ENCODE results near the gene NRXN3.

NRXN3 gene

DNA sequence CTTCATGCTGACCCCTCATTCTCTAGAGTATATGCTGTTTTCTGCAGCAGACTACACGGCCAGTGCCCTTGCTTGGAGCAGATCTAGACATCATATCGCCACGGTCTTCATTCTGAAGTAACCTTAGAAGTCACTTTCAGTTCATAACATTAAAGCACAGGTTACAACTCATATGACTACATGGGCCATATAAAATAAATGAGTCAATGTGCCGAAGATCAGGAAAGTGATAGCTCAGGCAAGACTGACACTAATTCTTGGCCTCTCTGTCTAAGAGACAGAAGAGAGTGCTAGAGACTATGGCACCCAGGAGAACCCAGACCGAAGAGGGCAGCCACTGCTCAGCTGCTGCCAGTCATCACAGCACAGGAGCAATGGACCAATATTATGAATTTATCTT lies 1431.4 kb downstream of the NRXN3 start:
- no peak for DNase-seq

DNA sequence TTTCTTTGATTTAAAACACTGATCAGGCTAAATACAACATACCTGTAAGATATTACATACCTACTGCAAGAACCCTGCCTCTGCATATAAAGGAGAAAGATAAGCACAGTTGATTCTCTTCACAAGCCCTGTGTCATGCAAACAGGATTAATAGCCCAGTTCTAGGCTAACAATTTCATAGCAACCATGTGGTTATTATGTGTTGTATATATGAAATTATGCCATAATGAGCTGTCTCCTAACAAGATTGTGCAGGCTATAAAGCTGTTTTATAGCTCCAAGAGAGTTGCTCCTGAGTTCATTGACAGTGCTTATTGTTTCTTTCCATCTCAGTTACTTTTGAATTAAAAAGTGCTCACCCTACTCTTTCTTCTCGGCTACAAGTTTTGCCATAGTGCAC lies 1431.9 kb downstream of the NRXN3 start:
- no peak for DNase-seq

DNA sequence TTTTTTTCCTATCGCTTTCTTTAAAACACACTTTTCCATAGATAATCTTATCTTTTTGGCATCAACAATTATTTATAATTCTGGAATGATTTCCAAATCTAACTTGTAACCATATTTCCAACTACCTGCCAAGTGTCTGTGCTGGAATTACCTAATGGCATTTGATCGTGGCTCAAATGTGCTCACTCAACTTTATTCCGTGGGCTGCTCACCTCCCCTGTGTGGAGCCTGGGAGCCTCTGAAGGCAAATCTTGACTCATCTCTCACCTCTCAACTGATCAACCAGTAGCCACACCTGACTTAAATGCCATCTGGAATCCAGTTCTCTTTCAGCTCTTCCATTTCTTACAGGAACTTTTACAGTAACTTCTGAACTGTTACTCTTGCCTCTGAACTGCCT lies 1432.6 kb downstream of the NRXN3 start:
- DNase-seq: no peak

DNA sequence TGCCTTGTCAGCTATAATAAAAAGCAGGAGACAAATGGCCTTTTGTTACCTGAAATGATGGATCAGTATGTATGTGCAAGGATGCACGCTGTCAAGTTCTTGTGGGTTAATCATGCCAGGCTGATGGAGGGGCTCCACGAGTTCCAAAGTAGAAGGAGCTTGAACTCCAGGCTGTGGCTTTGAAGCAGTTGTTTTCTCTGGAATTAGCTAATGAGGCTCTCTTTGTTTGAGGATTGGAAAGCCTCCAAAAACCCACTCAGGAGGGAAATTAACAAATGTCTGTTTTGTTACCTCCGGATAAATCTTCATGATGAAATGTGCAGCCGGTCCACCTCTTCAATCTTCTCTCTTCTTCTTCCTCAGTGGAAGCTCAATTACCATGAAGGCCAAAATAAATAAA lies 1435.7 kb downstream of the NRXN3 start:
- no peak for DNase-seq

DNA sequence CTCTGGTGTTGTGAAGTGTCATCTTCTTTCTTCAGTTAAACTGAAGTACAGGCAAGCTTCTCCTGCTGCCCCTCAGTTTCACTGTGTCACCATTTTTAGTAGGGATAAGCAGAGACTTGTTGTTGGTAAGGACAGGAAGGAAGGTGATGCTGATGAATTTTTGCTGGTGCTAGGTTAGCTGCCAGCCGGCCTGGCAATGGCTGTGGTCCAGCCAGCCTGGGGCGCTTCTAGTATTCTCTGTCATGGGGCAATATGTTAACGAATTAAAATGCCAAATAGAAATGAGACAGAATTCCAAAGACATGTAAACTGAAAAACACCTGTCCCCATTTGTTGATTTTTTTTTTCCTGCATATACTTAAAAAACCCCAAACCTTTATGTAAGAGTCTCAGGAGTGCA lies 1438.3 kb downstream of the NRXN3 start:
- DNase-seq: no peak

DNA sequence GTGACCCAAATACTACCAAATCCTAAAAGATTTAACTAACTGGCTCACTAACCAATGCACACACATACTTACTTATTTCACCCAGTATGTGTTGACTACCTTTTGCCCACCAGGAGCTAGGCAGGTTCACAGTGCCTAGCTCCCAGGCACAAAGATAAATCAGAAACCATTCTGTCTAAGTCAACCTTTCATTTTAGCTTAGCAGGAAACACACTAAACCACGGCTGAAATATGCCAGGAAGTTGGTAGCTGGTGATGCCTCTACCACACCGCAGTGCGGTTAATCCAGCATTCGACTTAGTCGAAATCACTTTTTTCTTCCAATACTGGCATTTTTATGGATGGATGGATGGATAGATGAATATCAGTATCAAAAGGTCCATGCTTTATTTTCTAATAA lies 1443.5 kb downstream of the NRXN3 start:
- DNase-seq: no peak

DNA sequence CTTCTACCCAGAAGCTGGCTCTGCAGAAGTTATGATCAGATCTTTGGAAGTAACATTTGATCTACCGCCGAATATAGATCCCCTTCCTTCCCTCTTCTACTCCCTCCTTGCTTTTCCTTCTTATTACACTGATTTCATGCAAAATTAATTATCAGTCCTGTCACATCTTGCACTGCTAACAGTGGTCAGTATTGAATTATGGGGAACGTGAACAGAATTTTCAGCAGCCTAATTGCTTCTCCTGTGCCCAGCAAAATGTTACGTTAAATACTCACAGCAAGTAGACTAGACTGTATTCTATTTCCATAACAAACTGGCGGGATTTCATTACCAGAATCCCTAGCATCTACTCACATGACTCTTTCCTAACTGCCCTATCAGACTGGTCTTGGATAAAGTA lies 1444.3 kb downstream of the NRXN3 start:
- DNase-seq: no peak

DNA sequence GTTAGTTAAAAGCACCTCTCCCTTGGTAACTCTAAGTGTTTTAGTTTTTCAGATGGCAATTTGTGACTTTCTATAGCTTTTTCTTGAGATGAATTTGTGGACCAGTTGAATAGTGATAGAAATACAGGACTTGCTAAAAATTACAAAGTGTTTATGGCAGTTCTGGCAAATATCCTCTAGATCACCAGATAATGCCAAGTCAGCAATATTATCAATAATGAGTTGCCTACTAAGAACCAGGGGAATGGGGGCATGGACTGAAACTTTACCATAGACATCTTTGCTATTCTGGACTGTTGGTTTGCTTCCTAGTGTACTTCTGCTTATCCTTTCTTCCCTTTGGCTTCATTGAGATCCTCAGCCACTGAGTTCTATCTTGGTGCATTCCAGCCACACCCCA lies 1456.9 kb downstream of the NRXN3 start:
- DNase-seq: no peak

DNA sequence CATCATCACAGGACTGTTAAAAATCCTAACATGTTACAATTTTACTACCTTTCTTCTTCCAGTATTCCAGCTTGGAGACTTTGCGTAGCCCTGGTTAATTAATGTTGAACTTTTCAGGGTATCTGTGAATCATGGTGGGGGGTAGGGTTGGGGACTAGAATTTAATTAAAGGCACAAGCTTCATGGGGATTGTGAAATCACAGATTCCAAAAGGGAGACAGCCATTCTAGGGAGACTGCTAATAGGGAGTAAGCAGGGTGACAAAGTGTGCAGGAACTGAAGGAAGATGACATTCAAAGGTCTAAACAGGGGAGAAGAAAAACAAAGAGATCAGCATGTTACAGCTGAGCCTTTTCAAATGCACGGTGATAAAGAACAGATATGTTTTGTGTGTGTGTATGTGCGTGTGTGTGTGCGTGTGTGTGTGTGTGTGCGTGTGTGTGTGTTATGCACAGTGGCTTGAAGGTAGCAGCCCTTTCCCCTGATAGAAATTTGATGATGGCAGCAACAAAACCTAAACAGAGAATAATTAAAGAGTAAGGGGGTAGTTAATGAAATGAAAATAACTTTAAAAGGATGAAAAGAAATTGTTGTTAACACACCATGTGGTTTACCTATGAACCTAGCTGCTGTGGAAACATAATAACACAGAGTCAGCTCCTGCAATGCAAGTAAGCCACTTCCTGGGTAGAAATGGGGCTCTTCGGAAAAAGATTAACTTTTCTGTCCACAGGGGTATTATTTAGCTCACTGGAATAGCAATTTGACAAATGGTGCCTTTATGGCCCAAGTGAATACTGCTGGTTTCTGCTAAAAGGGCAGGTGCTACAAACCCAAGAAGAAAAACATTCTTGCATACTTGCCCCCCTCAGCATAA lies 1459.5 kb downstream of the NRXN3 start:
- DNase-seq: no peak

DNA sequence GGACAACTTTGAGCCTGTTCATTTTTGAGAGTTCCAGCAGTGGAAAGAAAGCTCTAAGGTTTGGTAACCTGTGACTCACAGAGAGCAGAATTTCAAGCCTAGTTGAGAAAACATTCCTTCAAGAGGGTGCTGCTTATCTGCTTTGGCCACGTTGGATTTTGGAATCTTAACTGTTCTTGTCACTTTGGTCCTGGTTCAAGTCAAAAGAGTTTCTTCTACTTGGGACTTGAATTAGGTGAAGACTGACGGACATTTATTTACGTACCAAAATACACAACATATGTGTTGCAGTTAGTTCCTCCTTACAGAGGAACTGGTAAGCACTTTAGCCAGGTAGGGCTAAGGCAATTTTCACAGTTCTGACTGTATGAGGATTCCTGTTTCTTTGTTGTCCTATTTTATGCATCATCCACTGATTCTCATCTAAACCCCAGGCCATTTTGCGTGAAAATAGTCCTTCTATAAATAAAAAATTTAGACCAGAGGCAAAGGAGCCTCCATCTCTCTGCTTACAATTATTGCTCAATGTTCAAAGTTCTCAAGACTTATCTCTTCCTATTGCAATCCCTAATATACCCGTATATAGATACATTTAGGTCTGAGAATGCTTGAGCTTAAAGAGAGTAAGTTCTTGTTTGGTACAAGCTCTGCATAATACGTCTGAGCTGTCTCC lies 1460.3 kb downstream of the NRXN3 start:
- no peak for DNase-seq

DNA sequence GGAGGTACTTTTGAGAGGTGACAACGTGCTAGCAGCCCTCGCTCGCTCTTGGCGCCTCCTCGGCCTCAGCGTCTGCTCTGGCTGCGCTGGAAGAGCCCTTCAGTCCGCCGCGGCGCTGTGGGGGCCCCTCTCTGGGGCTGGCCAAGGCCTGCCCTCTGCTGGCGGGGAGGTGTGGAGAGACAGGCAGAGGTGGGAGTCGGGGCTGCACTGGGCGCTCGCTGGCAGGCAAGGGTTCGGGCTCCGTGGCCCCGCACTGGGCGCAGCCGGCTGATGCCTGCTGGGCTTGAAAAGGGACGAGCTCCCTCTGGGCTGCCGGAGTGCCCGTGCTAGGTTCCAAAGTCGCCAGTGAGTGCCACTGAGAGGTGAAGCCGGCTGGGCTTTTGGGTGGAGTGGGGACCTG lies 1461.1 kb downstream of the NRXN3 start:
- no peak for DNase-seq

DNA sequence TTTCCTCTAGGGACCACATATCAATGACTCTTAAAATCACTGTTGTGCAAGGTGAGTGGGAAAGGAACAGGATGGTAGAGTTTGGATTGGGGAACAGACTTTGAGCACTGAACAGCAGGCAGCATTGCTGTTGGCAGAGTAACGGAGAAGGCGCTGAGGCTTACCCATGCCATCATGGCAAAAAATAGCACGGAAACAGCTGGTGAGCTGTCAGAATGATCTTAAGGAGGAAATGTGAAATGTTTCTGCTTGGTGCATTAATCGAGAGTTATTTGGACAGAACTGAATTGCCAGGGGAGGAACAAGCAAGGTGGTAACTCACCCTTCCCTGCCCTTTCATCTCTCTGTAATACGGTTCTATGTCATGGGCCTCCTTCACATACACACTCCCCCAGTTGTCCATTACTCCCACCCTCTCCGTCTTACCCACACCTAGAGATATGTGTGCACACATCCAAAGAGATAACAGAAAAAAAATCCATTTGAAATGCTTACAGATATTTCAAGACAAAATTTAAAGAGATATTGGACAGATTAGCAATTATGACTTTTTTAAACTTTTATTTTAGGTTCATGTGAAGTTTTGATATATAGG lies 1468.6 kb downstream of the NRXN3 start:
- DNase-seq: no peak

DNA sequence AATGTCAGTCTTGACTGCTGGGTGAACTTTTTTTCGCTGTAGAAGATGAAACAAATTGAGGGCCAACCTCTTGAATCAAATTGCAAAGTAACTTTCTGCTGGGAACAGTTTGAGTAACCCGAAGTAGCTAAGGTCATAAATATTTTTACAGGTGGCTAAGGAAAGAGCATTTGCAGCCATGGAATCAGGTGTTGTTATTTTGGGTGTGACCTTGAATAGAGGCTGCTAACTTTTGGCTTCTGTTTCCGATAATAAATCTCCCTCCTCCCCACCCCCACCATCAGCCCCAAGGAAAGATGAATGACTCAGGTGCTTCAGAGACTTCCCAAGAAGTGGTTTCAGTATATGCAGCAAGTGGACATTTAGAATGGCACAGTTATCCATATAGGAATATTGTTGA lies 1469.4 kb downstream of the NRXN3 start:
- no peak for DNase-seq

DNA sequence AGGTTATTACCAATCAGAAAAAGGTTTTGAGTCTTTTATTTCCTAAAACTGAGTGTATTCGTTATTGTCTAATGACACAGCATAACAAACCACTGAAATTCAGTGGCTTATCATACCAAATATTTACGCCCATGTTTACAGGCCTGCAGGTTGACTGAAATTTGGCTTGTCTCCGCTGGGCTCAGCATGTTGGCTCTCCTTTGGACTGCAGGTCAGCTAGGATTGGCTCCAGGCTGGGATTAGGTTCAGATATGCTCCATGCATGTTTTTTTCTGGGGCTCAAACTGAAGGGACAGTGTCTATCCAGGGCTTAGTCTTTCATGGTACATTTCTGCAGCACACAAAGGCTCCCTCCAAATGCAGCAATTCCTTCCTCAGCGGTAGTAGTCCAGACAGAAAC lies 1471.2 kb downstream of the NRXN3 start:
- no peak for DNase-seq

DNA sequence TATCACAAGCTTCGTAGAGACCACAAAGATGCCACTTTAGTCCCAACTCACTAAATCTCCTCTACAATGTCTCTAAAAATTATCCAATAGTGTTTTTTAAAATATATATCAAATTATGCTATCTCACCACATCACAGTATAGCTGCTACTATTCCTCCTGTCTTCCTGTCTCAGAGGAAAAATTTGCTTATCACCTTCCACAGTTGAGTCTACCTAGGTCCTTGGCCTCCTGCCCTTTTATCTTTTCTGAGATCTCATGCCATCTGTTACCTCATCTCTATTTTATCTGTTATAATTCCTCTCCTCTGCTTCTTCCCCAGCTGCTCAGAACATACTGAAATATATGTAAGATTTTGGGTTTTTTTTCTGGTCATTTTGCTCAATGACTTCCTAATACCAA lies 1473.0 kb downstream of the NRXN3 start:
- DNase-seq: no peak

DNA sequence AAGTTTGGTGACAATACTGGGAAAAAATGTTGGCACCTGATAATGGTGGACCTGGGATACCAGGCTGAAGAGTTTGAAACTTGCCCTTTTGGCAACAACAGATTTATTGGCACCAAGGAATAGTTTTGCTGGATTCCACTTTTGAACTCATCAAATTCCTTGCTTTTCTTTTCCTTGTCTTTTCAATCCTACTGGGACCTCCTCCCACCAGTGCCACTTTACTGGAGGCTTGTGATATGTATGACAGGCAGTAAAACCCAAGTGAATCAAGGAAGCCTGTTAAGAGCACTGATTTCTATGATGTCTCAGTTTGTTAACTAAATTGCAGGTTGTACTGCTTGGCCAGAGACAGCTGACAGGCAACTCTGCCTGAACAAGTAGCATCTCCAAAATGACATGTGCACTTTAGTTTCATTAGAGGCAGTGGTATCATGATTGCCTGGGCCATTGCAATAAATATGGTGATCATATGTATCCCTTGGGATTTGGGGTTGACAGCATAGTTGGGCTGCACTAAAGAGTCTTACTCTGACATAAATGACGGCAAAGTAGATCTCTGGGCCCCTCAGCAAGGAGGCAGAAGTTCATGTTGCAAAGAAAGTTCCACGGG lies 1475.7 kb downstream of the NRXN3 start:
- no peak for DNase-seq

DNA sequence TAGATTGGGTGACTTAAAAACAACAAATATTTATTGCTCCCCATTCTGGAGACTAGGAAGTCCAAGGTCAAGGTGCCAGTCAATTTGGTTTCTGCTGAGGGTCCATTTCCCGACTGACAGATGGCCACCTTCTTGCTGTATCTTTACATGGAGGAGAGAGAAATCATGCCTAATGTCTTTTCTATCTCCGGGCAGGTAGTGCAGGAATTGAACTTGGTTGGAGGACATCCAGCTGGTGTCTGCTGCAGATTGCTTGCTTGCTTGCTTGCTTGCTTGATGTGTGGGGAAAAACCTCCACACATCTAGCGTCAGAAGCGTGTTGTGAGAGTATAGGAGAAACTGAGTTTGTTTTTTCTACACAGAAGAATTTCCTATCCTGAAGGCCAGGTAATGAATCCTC lies 1479.7 kb downstream of the NRXN3 start:
- no peak for DNase-seq

DNA sequence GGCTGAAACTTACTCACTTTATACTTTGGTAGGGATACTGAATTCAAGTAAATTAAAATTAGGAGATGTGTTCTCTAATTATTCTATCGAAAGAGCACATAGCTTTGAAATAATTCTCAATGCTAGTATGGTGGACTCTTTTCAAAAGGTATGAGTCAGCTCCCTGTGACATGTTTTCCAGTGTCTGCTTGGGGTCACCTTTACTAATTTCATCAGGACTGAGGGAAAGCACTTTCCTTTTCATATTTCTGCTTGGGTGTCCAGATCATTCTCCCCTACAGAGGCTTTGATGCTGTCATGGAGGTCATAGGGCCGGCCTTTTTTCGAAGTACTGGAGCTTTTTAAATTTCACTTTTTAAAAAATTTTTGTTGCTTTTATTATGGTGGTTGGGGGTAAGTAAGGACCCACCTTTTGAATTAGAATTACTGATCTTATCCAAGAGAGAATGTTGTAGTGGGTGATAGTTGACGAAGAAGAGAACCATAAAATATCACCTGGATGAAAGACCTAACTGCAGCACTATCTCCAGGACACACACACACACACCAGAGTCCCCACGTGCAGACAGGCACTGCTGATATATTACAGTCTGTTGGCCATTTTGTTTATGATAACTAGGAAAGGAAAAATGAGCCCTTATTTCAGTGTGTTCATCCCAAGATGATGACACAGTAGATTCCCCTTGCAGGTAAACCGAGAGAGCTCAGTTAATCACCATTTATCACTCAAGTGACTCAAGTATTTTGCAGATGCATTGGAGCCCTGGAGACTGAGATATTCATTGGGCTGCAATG lies 1482.5 kb downstream of the NRXN3 start:
- no peak for DNase-seq

DNA sequence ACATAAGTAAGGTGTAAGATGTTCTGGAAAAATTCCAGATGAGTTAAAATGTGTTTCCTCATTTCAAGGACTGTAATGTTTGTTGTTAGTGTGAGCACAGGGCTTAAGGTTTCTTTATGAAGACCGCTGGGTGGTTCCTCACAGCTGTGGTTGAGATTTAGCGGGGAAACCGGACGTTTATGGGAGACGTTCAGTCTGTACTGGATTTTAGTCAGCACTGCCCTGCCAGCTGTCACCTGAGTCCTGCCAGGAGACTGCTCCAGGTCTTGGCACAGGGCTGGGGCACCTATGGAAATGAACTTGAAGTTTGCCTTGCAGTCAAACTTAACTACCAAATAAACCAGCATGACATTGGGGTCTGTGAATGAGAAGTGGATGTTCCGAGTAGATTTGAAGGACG lies 1485.9 kb downstream of the NRXN3 start:
- DNase-seq: no peak

DNA sequence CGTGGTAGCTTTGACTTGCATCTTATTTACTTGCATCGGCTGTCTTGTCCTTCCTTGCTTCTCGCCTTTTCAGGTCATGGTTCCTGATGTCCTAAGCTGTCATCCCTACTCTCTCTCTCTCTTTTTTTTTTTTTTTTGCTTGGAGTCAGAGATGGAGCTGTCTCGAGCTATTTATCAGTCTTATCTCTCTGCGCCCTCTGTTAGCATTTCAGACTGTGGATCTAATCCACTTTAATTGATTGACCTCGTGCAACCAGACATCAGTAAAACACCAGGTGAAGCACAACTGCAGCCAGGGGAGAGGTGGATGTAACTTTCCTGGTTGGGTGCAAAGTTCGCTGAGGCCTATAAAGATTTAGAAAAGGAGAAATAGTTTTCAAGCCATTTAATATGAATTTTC lies 1486.3 kb downstream of the NRXN3 start:
- no peak for DNase-seq

DNA sequence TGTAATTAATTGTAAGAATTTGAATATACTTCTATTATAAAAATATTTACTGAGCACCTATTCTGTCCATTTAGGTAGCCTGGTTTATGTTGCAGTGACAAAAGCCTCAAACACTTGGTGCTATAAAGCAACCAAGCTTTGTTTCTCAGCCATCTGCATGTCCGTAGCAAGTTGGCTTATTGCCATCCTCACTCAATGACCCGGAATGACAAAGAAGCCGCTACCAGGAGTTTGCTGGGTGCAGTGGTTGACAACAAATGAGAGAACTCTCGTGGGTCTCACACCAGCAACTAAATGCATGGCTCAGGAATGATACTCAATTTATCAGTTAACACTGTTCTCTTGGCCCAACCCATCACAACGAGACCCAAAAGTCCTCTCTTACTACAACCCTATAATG lies 1488.0 kb downstream of the NRXN3 start:
- DNase-seq: no peak

DNA sequence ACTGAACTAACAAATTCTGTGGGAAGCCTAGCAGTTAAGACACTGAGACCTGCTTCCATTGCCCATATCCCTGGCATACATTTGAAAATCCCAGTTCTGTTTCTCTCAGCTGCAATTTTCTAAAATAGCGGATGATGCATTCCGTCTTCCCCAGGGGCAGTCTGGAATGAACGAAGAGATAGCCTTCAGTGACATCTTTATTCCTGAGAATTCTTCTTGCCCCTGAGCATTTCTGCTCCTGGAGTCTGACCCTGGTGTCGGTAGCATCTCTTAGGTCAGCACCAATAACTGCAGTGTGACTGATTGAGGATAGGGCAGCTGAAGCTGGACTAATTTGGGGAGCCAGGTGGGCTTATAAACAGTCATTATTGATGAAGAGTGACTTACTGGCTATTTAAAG lies 1488.6 kb downstream of the NRXN3 start:
- DNase-seq: no peak
